ENCODE results near the gene ARHGDIB. TPM values are rescaled to one million over a fixed set of nuclear protein-coding genes. Genes with fewer than 3 reads are reported as not detected.
A peak's percentile ranks its signal among the peaks of the same experiment; 100 is the strongest.

The ARHGDIB gene
- total and polyA plus RNA-seq, 10 of the 15 experiments (the other 5 are each of a cell fraction or from before 2014, with no cell fraction given): 796 to 2,849 (median 1,346) TPM

GRCh38 chr12:14981049-14981448, 19.6 kb upstream of the ARHGDIB start:
- in situ Hi-C loops (cut with MboI) (loop anchor here (10.0 kb wide), 1 partner anchor 356 kb away; no protein-coding TSS in a partner anchor), intact Hi-C loops (cut with micrococcal nuclease; ENCODE audit: unreplicated experiment) (no loop called here)
- no peaks in the 10 kb centered on the region for H3K79me2 ChIP-seq (ENCODE audit: control insufficient read depth, insufficient read depth, low read length)
- CTCF ChIA-PET: interaction anchor here (1.1 to 1.4 kb wide), 5 partner anchors 19 to 176 kb away, joined by 3 to 6 read pairs (median 3); partner anchors contain the start of gene ERP27
- peak; percentile 81 for ATAC-seq
- peaks cover 11% of the 10 kb centered on the region for H3K4me1 ChIP-seq (ENCODE audit: control insufficient read depth, insufficient read depth, low read length)
- H2AFZ ChIP-seq (ENCODE audit: control insufficient read depth, low read depth, low read length): no peak overlapping the region
- 88% methylated on average over 2 of the region's 2 CpGs for WGBS (ENCODE audit: insufficient coverage, insufficient replicate concordance, low lambda C conversion rate, missing lambda C conversion rate)
- H3K36me3 ChIP-seq (ENCODE audit: control insufficient read depth in 2 of 2, insufficient read depth in 2 of 2, low read length in 1 of 2): no peaks in the 10 kb centered on the region
- no peaks in the 10 kb centered on the region for H3K27me3 ChIP-seq (replicated peaks in 1 of 2; ENCODE audit: control insufficient read depth in 2 of 2, insufficient read depth in 2 of 2, low read length in 1 of 2)
- no peak overlapping the region for H3K4me2 ChIP-seq (ENCODE audit: control insufficient read depth, insufficient read depth)
- no peaks in the 10 kb centered on the region; the same call in 2 of the 3 replicates for H3K9me3 ChIP-seq (replicated peaks; ENCODE audit: control insufficient read depth, insufficient read depth, low read length)
- BruUV-seq (replicated peaks): no TSS peak
- SMC1A ChIA-PET (ENCODE audit: uncharacterized antibody, unreplicated experiment): interaction anchor here (0.8 to 2.7 kb wide), 8 partner anchors 9 to 43 kb away, joined by 3 to 14 read pairs (median 4); partner anchors contain the start of genes ARHGDIB and ERP27
- POLR2A ChIA-PET: interaction anchor here (1.2 kb wide), 1 partner anchor 13 kb away, joined by 3 read pairs; no protein-coding TSS in a partner anchor
- FAIRE-seq: no peak
- no peaks in the 10 kb centered on the region for H4K20me1 ChIP-seq (ENCODE audit: control insufficient read depth, insufficient read depth)
- H3K27ac ChIP-seq (ENCODE audit: control insufficient read depth, insufficient read depth): no peak overlapping the region
- RAD21 ChIA-PET (ENCODE audit: unreplicated experiment): interaction anchor here (1.1 to 1.4 kb wide), 5 partner anchors 9 to 171 kb away, joined by 3 read pairs; no protein-coding TSS in a partner anchor
- H3K4me3 ChIP-seq: no peak overlapping the region
- H3K9ac ChIP-seq (ENCODE audit: control insufficient read depth, insufficient read depth, low read length): no peak overlapping the region
- DNase-seq (ENCODE audit: low read depth, low spot score): no peak
- TF ChIP-seq NFYB (IDR thresholded peaks at IDR 0.05; ENCODE audit: insufficient read depth, low read depth, low read length): no peak
- peak; percentile 49 to 73; a peak in 3 of 4 replicates for TF ChIP-seq IKZF2 (IDR thresholded peaks at IDR 0.05)
- TF ChIP-seq ZBTB4 (CRISPR knock-in tag; IDR thresholded peaks at IDR 0.05): no peak
- peak; percentile 40; the same call in 1 of the 2 replicates for TF ChIP-seq EED (IDR thresholded peaks at IDR 0.05; ENCODE audit: low read depth)
- no peak for TF ChIP-seq MEF2A (IDR thresholded peaks at IDR 0.05; ENCODE audit: insufficient read depth, low read depth, low read length)
- TF ChIP-seq DPF2 (IDR thresholded peaks at IDR 0.05): 0 out of 2 replicates have a peak, but pooled peaks have one; percentile 23
- no peak for TF ChIP-seq IRF4 (IDR thresholded peaks at IDR 0.05; ENCODE audit: low read depth, low read length)
- TF ChIP-seq SUPT20H (IDR thresholded peaks at IDR 0.05; ENCODE audit: borderline replicate concordance, control insufficient read depth, low read depth, low read length): no peak
- no peak for TF ChIP-seq ZNF207 (IDR thresholded peaks at IDR 0.05; ENCODE audit: borderline replicate concordance)
- TF ChIP-seq PAX5 (IDR thresholded peaks at IDR 0.05; ENCODE audit: borderline replicate concordance, low read depth, low read length): peak; percentile 22; the same call in 1 of the 2 replicates
- peak; percentile 48; the same call in 1 of the 2 replicates for TF ChIP-seq MTA2 (IDR thresholded peaks at IDR 0.05; ENCODE audit: low read depth)
- TF ChIP-seq POLR2AphosphoS5 (IDR thresholded peaks at IDR 0.05; ENCODE audit: low read length): no peak
- TF ChIP-seq NFIC (IDR thresholded peaks at IDR 0.05; ENCODE audit: low read depth, low read length): 0 out of 2 replicates have a peak, but pooled peaks have one; percentile 61
- no peak for TF ChIP-seq MEF2B (IDR thresholded peaks at IDR 0.05; ENCODE audit: partially characterized antibody, poor library complexity, severe bottlenecking)
- no peak for TF ChIP-seq ZNF274 (IDR thresholded peaks at IDR 0.05; ENCODE audit: insufficient read depth, insufficient read length)
- peak; percentile 58; the same call in 1 of the 2 replicates for TF ChIP-seq TCF12 (IDR thresholded peaks at IDR 0.05; ENCODE audit: low read depth, low read length)
- no peak for TF ChIP-seq MYC (IDR thresholded peaks at IDR 0.05; ENCODE audit: insufficient read depth, insufficient read length, insufficient replicate concordance, low read length, severe bottlenecking)
- no peak for TF ChIP-seq HCFC1 (IDR thresholded peaks at IDR 0.05; ENCODE audit: low read length)
- TF ChIP-seq NR2F1 (conservative IDR thresholded peaks at IDR 0.05): 0 out of 2 replicates have a peak, but pooled peaks have one; percentile 18
- no peak for TF ChIP-seq TAF1 (IDR thresholded peaks at IDR 0.05; ENCODE audit: borderline replicate concordance, low read depth, low read length)

All from GM12878 (cell line).